RWPE2 (cell line): ENCODE results near the gene ATP6V0B.

Experiments used
- ATAC-seq: fragments of 200-7000 bp; cut with Tn5 transposase; 3 replicates; pipeline ENCODE4 v1.9.1; 2021; ENCODE audit warnings: low read depth
- DNase-seq: peaks from one replicate; pipeline ENCODE4 v3.0.0-alpha.2; 2020; ENCODE audit warnings: low spot score
- H3K27ac ChIP-seq: fragments of 450-650 bp; 2 replicates; pipeline ENCODE4 v1.5.1; 2017; ENCODE audit warnings: mild to moderate bottlenecking; ENCODE audit not compliant: poor library complexity, severe bottlenecking
- H3K27me3 ChIP-seq: fragments of 250-450 bp; sonication (Bioruptor Pico); 2 replicates; pipeline ENCODE4 v1.5.1; 2021; ENCODE audit warnings: mild to moderate bottlenecking, moderate library complexity; ENCODE audit not compliant: insufficient read depth, poor library complexity, severe bottlenecking
- H3K36me3 ChIP-seq: fragments of 250-450 bp; sonication (Bioruptor Pico); 2 replicates; pipeline ENCODE4 v1.5.1; 2020; ENCODE audit warnings: low read depth, mild to moderate bottlenecking, moderate library complexity
- H3K4me1 ChIP-seq: fragments of 250-450 bp; sonication (Bioruptor Pico); 2 replicates; pipeline ENCODE4 v1.5.1; 2021; ENCODE audit warnings: mild to moderate bottlenecking, moderate library complexity; ENCODE audit not compliant: insufficient read depth, poor library complexity, severe bottlenecking
- H3K4me3 ChIP-seq: fragments of 250-450 bp; sonication (Bioruptor Pico); 2 replicates; pipeline ENCODE4 v1.5.1; 2021; ENCODE audit warnings: mild to moderate bottlenecking, moderate library complexity; ENCODE audit not compliant: severe bottlenecking
- H3K9me3 ChIP-seq: fragments of 250-450 bp; sonication (Bioruptor Pico); 2 replicates; pipeline ENCODE4 v1.5.1; 2021; ENCODE audit warnings: mild to moderate bottlenecking, moderate library complexity; ENCODE audit not compliant: severe bottlenecking
- CTCF ChIP-seq: fragments of 450-650 bp; IDR thresholded peaks from one replicate; pipeline ENCODE4 v1.5.1; 2017; ENCODE audit warnings: mild to moderate bottlenecking, moderate library complexity; ENCODE audit not compliant: poor library complexity, severe bottlenecking

ATP6V0B gene

GRCh38 chr1:43991476-43992231 lies 16.9 kb downstream of the ATP6V0B start, which contains the start of gene CCDC24:
Gene CCDC24, plus strand, starts transcription at chr1:43991599. Its CDS starts 280 bp downstream, at chr1:43991879.
- H3K36me3 ChIP-seq = no peaks in the 10 kb centered on the region; the same call in 1 of the 2 replicates
- TF ChIP-seq CTCF = no peak
- no peaks in the 10 kb centered on the region for H3K9me3 ChIP-seq
- peak within 1 kb of the TSS; percentile 37 for H3K4me3 ChIP-seq
- peak within 1 kb of the TSS; percentile 57 for H3K27ac ChIP-seq
- DNase-seq (peak; percentile 92), ATAC-seq (peak; percentile 74)
- H3K4me1 ChIP-seq = no peaks in the 10 kb centered on the region
- H3K27me3 ChIP-seq = no peaks in the 10 kb centered on the region

- H3K4me1 ChIP-seq = no peaks in the 10 kb centered on the region
- TF ChIP-seq CTCF = no peak
- ATAC-seq = no peak
- H3K27me3 ChIP-seq = no peaks in the 10 kb centered on the region
- peak overlapping the region; percentile 57 for H3K27ac ChIP-seq
- H3K36me3 ChIP-seq = no peaks in the 10 kb centered on the region
- no peak for DNase-seq
- peak overlapping the region; percentile 37 for H3K4me3 ChIP-seq
- no peaks in the 10 kb centered on the region for H3K9me3 ChIP-seq
Measured at GRCh38 chr1:43992232-43992995, 17.7 kb downstream of the ATP6V0B start.

- H3K4me1 ChIP-seq = no peaks in the 10 kb centered on the region
- no peaks in the 10 kb centered on the region for H3K27me3 ChIP-seq
- ATAC-seq (no peak), DNase-seq (no peak)
- no peak overlapping the region for H3K27ac ChIP-seq
- H3K36me3 ChIP-seq = no peaks in the 10 kb centered on the region
- H3K9me3 ChIP-seq = no peaks in the 10 kb centered on the region
- no peak overlapping the region for H3K4me3 ChIP-seq
- no peak for TF ChIP-seq CTCF
Measured at GRCh38 chr1:43993206-43993914, 18.6 kb downstream of the ATP6V0B start.

GRCh38 chr1:43994071-43994470 lies 19.3 kb downstream of the ATP6V0B start:
- no peaks in the 10 kb centered on the region for H3K4me1 ChIP-seq
- DNase-seq (no peak), ATAC-seq (no peak)
- TF ChIP-seq CTCF = no peak
- H3K9me3 ChIP-seq = no peaks in the 10 kb centered on the region
- H3K27me3 ChIP-seq = no peaks in the 10 kb centered on the region
- H3K27ac ChIP-seq = no peak overlapping the region
- H3K4me3 ChIP-seq = no peak overlapping the region
- H3K36me3 ChIP-seq = no peaks in the 10 kb centered on the region
